ENCODE data around the gene MYLK4.
A peak's percentile ranks its signal among the peaks of the same experiment; 100 is the strongest.
"Not testable (repeated sequence)": the region's sequence is repeated elsewhere in the genome, so short reads cannot be mapped to it uniquely, and the experiment has no call there.

The MYLK4 gene

GRCh38 chr6:2765166-2765895, 14.6 kb upstream of the MYLK4 start, which contains the start of gene WRNIP1:
WRNIP1 (plus strand) TSS chr6:2765393; CDS start chr6:2765623, 230 bp downstream.
- peak; percentile 97 for DNase-seq (ENCODE audit: low spot score)
- TF ChIP-seq, protein P1, sequence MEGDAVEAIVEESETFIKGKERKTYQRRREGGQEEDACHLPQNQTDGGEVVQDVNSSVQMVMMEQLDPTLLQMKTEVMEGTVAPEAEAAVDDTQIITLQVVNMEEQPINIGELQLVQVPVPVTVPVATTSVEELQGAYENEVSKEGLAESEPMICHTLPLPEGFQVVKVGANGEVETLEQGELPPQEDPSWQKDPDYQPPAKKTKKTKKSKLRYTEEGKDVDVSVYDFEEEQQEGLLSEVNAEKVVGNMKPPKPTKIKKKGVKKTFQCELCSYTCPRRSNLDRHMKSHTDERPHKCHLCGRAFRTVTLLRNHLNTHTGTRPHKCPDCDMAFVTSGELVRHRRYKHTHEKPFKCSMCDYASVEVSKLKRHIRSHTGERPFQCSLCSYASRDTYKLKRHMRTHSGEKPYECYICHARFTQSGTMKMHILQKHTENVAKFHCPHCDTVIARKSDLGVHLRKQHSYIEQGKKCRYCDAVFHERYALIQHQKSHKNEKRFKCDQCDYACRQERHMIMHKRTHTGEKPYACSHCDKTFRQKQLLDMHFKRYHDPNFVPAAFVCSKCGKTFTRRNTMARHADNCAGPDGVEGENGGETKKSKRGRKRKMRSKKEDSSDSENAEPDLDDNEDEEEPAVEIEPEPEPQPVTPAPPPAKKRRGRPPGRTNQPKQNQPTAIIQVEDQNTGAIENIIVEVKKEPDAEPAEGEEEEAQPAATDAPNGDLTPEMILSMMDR (IDR thresholded peaks at IDR 0.05; ENCODE audit: borderline replicate concordance, control extremely low read depth, extremely low read depth, insufficient read depth, missing control alignments): peak; percentile 86
- in situ Hi-C loops (cut with MboI; ENCODE audit: low sequenced_read_pairs, unreplicated experiment): no loop called here

DNA sequence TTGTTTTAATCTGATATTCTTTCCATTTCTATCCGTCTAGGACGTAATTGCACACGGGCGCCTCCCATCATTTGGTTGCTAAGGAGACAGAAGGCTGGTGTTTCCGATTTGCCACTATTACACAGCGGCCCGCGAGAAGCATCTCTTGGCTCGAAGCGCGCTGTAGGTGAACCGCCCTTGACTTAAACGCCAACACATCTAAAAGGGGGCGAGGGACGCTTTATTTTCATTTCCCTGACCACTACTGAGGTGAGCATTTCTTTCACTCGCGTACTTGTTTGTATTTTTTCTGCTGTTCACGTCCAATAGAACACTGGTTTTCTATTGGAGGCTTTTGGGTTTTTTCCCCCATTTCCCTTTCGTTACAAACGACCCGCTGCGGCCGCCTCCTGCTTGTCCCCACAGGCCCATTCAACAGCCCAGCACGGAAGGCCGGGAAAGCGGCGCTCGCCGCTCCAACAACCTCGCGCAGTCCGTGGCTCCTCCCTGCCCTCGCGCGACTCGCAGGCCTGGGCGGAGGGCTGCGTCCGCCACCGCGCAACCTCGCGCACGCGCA, 14.0 kb upstream of the MYLK4 start:
- in situ Hi-C loops (cut with MboI; ENCODE audit: low sequenced_read_pairs, unreplicated experiment): no loop called here
- TF ChIP-seq, protein P1 (IDR thresholded peaks at IDR 0.05; ENCODE audit: borderline replicate concordance, control extremely low read depth, extremely low read depth, insufficient read depth, missing control alignments): no peak
- DNase-seq (ENCODE audit: low spot score): peak; percentile 71

- TF ChIP-seq, protein P1 (IDR thresholded peaks at IDR 0.05; ENCODE audit: borderline replicate concordance, control extremely low read depth, extremely low read depth, insufficient read depth, missing control alignments): no peak
- in situ Hi-C loops (cut with MboI; ENCODE audit: low sequenced_read_pairs, unreplicated experiment): no loop called here
- DNase-seq (ENCODE audit: low spot score): no peak
Observed at GRCh38 chr6:2763876-2764540, 13.3 kb upstream of the MYLK4 start.

DNA sequence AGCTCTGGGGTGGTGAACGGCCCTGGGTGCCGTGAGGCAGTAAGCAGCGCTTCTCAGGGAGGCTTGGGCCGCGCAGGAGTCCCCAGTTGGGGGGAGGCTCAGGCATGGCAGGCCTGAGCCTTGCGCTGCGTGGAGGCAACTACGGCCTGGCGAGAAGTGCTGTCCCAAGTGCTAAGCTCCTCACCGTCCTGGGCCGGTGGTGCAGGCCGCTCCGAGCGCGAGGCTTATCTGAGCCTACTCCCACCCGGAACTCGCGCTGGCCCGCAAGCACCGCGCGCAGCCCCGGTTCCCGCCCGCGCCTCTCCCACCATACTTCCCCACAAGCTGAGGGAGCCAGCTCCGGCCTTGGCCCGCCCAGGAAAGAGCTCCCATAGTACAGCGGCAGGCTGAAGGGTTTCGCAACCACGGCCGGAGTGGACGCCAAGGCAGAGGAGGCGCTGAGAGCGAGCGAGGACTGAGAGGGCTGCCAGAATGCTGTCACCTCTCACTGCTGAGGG, 12.7 kb upstream of the MYLK4 start:
- DNase-seq (ENCODE audit: low spot score): no peak
- TF ChIP-seq, protein P1 (IDR thresholded peaks at IDR 0.05; ENCODE audit: borderline replicate concordance, control extremely low read depth, extremely low read depth, insufficient read depth, missing control alignments): no peak
- in situ Hi-C loops (cut with MboI; ENCODE audit: low sequenced_read_pairs, unreplicated experiment): no loop called here

DNA sequence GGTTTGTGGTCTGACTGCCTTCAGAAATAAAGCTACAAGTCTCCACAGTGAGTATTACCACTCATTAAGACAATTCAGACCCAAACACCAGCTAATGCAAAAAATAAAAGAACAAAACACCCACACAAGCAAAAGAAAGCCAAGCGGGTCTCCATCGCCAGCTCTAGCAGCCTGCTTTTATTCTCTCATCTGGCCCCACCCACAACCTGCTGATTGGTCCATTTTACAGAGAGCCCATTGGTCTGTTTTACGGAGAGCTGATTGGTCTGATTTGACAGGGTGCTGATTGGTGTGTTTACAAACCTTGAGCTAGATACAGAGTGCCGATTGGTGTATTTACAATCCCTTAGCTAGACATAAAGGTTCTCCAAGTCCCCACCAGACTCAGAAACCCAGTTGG, 12.1 kb upstream of the MYLK4 start:
- DNase-seq (ENCODE audit: low spot score); in situ Hi-C loops (cut with MboI; ENCODE audit: low sequenced_read_pairs, unreplicated experiment): not testable (repeated sequence)

- in situ Hi-C loops (cut with MboI; ENCODE audit: low sequenced_read_pairs, unreplicated experiment): no loop called here
- no peak for DNase-seq (ENCODE audit: low spot score)
- TF ChIP-seq, protein P1 (IDR thresholded peaks at IDR 0.05; ENCODE audit: borderline replicate concordance, control extremely low read depth, extremely low read depth, insufficient read depth, missing control alignments): peak; percentile 21
Observed at GRCh38 chr6:2760882-2761842, 10.4 kb upstream of the MYLK4 start.
